MM.1S (cell line): ENCODE results near the gene DAB2.

ENCODE experiments used
- DNase-seq: peaks from one replicate; pipeline ENCODE4 v3.0.0-alpha.2; 2015
- H2AFZ ChIP-seq: fragments of 300-600 bp; sonication (generic); 2 replicates; pipeline ENCODE4 v1.6.0; 2016; ENCODE audit warnings: antibody characterized with exemption, low read length
- H3F3A ChIP-seq: fragments of 300-600 bp; sonication (generic); 2 replicates; pipeline ENCODE4 v1.6.1; 2016; ENCODE audit warnings: mild to moderate bottlenecking, antibody characterized with exemption, low read length, moderate library complexity, mixed read lengths; ENCODE audit not compliant: insufficient read depth
- H3K27ac ChIP-seq: fragments of 300-600 bp; sonication (generic); 2 replicates; pipeline ENCODE4 v1.5.1; 2016; ENCODE audit warnings: mild to moderate bottlenecking, low read length
- H3K27me3 ChIP-seq: fragments of 300-600 bp; sonication (generic); replicated peaks from 2 replicates; pipeline ENCODE4 v1.6.0; 2016; ENCODE audit warnings: low read length; ENCODE audit not compliant: insufficient read depth
- H3K36me3 ChIP-seq: fragments of 300-600 bp; sonication (generic); replicated peaks from 2 replicates; pipeline ENCODE4 v1.6.1; 2016; ENCODE audit warnings: mild to moderate bottlenecking, low read length, mixed read lengths; ENCODE audit not compliant: insufficient read depth
- H3K4me1 ChIP-seq: fragments of 300-600 bp; sonication (generic); 2 replicates; pipeline ENCODE4 v1.6.1; 2016; ENCODE audit warnings: low read length, mixed read lengths
- H3K4me2 ChIP-seq: fragments of 300-600 bp; sonication (generic); 2 replicates; pipeline ENCODE4 v1.6.0; 2016; ENCODE audit warnings: low read depth, low read length
- H3K4me3 ChIP-seq: fragments of 300-600 bp; sonication (generic); 2 replicates; pipeline ENCODE4 v1.5.1; 2016; ENCODE audit warnings: low read length, mixed read lengths
- H3K79me2 ChIP-seq: fragments of 300-600 bp; sonication (generic); 2 replicates; pipeline ENCODE4 v1.6.1; 2016; ENCODE audit warnings: mixed run types, low read length, mixed read lengths
- H3K9ac ChIP-seq: fragments of 300-600 bp; sonication (generic); 2 replicates; pipeline ENCODE4 v1.6.1; 2016; ENCODE audit warnings: low read length, mixed read lengths
- H3K9me2 ChIP-seq: fragments of 300-600 bp; sonication (generic); replicated peaks from 2 replicates; pipeline ENCODE4 v1.6.1; 2016; ENCODE audit warnings: mild to moderate bottlenecking, low read length, mixed read lengths; ENCODE audit not compliant: insufficient read depth
- H3K9me3 ChIP-seq: fragments of 300-600 bp; sonication (generic); replicated peaks from 2 replicates; pipeline ENCODE4 v1.6.1; 2016; ENCODE audit warnings: mild to moderate bottlenecking, low read length, mixed read lengths; ENCODE audit not compliant: insufficient read depth
- H4K20me1 ChIP-seq: fragments of 300-600 bp; sonication (generic); 2 replicates; pipeline ENCODE4 v1.6.1; 2016; ENCODE audit warnings: mild to moderate bottlenecking, low read length, moderate library complexity, mixed read lengths; ENCODE audit not compliant: insufficient read depth
- EZH2 ChIP-seq: fragments of 300-600 bp; sonication (generic); optimal IDR thresholded peaks from 2 replicates; pipeline ENCODE3; 2017; ENCODE audit warnings: low read depth, mild to moderate bottlenecking, antibody characterized with exemption, low read length, mixed read lengths
- EZH2phosphoT487 ChIP-seq: fragments of 300-600 bp; sonication (generic); IDR thresholded peaks from 2 replicates; pipeline ENCODE4 v1.6.1; 2018; ENCODE audit warnings: antibody characterized with exemption, low read length
- TF ChIP-seq, protein P1 (sequence below): fragments of 300-600 bp; sonication (generic); IDR thresholded peaks from 2 replicates; pipeline ENCODE4 v1.5.1; 2016; ENCODE audit warnings: antibody characterized with exemption, low read length, mixed read lengths

The DAB2 gene

DNA sequence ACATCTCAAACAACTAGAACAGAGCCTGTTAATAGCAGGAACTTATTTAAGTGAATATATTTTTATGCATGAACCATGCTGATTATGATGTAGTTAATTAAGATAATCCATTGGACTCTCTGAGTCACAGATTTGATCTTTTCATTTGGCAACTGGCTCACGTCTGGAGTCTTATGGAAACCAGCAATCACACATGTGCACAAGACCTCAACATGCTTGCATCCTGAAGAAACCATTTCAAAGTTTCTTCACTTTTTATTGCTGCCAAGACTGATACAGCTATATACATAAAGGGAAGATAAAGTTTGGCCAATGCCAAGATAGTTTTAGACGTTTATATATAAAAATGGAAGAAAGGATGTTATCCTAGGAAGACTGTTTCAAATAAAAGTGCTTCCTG, 47.2 kb downstream of the DAB2 start:
- H3K36me3 ChIP-seq, result no peaks in the 10 kb centered on the region
- H4K20me1 ChIP-seq, result no peaks in the 10 kb centered on the region
- no peak overlapping the region for H3K27ac ChIP-seq
- no peaks in the 10 kb centered on the region for H3K27me3 ChIP-seq
- H3K79me2 ChIP-seq, result no peaks in the 10 kb centered on the region
- 0 out of 2 replicates have a peak, but pooled peaks cover 3% of the 10 kb centered on the region for H3K4me1 ChIP-seq
- no peak overlapping the region for H2AFZ ChIP-seq
- TF ChIP-seq EZH2phosphoT487, result no peak
- TF ChIP-seq EZH2, result no peak
- TF ChIP-seq, protein P1, sequence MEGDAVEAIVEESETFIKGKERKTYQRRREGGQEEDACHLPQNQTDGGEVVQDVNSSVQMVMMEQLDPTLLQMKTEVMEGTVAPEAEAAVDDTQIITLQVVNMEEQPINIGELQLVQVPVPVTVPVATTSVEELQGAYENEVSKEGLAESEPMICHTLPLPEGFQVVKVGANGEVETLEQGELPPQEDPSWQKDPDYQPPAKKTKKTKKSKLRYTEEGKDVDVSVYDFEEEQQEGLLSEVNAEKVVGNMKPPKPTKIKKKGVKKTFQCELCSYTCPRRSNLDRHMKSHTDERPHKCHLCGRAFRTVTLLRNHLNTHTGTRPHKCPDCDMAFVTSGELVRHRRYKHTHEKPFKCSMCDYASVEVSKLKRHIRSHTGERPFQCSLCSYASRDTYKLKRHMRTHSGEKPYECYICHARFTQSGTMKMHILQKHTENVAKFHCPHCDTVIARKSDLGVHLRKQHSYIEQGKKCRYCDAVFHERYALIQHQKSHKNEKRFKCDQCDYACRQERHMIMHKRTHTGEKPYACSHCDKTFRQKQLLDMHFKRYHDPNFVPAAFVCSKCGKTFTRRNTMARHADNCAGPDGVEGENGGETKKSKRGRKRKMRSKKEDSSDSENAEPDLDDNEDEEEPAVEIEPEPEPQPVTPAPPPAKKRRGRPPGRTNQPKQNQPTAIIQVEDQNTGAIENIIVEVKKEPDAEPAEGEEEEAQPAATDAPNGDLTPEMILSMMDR, result no peak
- H3F3A ChIP-seq, result no peaks in the 10 kb centered on the region
- no peak for DNase-seq
- H3K4me3 ChIP-seq, result no peak overlapping the region
- H3K4me2 ChIP-seq, result no peak overlapping the region
- H3K9me3 ChIP-seq, result no peaks in the 10 kb centered on the region
- no peak overlapping the region for H3K9ac ChIP-seq
- H3K9me2 ChIP-seq, result no peaks in the 10 kb centered on the region

DNA sequence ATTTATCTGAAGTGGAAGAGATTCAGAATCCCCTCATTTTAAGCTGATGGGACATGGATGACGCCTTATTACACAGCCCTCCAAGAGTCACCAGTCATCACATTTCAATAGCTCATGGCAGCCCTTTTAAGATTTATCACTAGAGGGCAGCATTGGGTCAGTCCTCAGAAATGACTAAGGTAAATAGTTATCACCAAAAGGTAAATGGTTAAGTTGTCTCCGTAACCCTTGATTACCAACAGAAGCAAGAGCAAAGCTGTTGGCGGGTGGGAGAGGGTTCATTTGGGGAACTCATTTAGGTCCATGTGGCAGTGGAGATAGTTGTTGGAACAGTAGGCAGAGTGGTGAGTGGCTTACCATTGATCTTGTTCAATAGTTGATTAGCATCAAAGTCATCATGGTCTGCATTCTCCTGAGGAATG, 48.5 kb downstream of the DAB2 start:
- H3K4me2 ChIP-seq, result no peak overlapping the region
- 0 out of 2 replicates have a peak overlapping the region, but pooled peaks have one; percentile 7 for H2AFZ ChIP-seq
- H3K9ac ChIP-seq, result no peak overlapping the region
- no peak overlapping the region for H3K4me3 ChIP-seq
- H3K9me3 ChIP-seq, result no peaks in the 10 kb centered on the region
- H3K27ac ChIP-seq, result no peak overlapping the region
- no peaks in the 10 kb centered on the region for H3K36me3 ChIP-seq
- H3K9me2 ChIP-seq, result no peaks in the 10 kb centered on the region
- DNase-seq, result peak; percentile 72
- H3K79me2 ChIP-seq, result no peaks in the 10 kb centered on the region
- H3K4me1 ChIP-seq, result 0 out of 2 replicates have a peak, but pooled peaks cover 3% of the 10 kb centered on the region
- TF ChIP-seq EZH2, result no peak
- TF ChIP-seq EZH2phosphoT487, result no peak
- TF ChIP-seq, protein P1, result peak; percentile 91
- no peaks in the 10 kb centered on the region for H3K27me3 ChIP-seq
- no peaks in the 10 kb centered on the region for H4K20me1 ChIP-seq
- no peaks in the 10 kb centered on the region for H3F3A ChIP-seq

DNA sequence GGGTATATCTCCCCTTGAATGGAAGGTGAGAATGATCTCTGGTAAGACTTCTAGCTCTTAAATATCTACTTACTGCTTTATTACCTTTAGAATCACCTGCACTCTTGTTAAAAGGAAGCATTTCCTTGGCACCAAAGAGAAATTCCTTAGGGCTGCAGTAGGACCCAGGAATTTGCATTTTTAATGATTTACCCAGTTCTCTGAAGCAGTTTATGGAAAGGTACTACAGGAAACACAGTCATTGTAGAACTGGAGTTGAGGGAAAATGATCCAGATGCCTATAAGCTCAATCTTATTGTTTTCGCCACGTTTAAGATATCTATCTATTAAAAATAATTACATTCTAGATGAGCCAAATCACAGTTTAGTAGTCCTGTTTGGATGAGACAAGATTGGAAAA, 51.0 kb downstream of the DAB2 start:
- H3K9me2 ChIP-seq, result no peaks in the 10 kb centered on the region
- H3K4me1 ChIP-seq, result 0 out of 2 replicates have a peak, but pooled peaks cover 3% of the 10 kb centered on the region
- H3K9me3 ChIP-seq, result no peaks in the 10 kb centered on the region
- no peak overlapping the region for H3K9ac ChIP-seq
- no peaks in the 10 kb centered on the region for H3K27me3 ChIP-seq
- H3K4me3 ChIP-seq, result no peak overlapping the region
- H3K27ac ChIP-seq, result no peak overlapping the region
- no peaks in the 10 kb centered on the region for H3F3A ChIP-seq
- H4K20me1 ChIP-seq, result no peaks in the 10 kb centered on the region
- H3K4me2 ChIP-seq, result no peak overlapping the region
- H3K79me2 ChIP-seq, result no peaks in the 10 kb centered on the region
- H3K36me3 ChIP-seq, result no peaks in the 10 kb centered on the region
- DNase-seq, result no peak
- H2AFZ ChIP-seq, result no peak overlapping the region
- TF ChIP-seq EZH2phosphoT487 (no peak), EZH2 (no peak)
- TF ChIP-seq, protein P1, result no peak
